Measurements from ENCODE around the gene PITPNM3.

Gene PITPNM3

GRCh38 chr17:6551356-6551755 lies 5.0 kb downstream of the PITPNM3 start:
- no peak for FAIRE-seq

DNA sequence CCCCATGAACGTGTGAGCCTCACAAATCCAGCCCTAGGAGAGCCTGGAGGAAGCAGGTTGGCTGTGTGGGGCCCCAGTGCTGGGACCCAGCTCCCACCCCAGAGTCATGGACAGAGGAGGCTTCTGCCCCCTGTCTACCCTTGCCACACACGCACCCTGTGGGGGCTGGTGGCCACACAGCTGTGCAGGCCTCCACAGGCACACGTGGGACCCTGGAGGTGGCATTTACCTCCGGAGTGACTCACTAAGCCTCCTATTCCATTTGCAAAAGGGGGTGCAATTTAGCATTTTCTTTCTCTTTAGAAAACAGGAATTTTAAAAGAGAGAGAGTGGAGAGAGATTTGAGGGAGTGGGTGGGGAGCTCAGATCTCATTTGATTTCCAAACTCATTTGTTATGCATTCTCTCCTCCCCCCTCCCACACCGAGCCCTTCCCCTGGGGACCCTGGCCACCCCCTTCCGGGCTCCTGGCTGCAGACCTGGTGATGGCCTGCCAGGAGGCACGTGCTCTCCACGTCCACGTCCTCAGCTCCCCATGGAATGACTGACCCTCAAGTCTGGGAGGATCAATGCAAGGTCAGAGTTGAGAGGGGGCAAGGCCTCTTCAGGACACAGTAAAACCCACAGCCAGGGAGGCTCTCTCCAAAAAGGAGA lies 6.8 kb downstream of the PITPNM3 start:
- no peak for FAIRE-seq

GRCh38 chr17:6548578-6549330 lies 7.6 kb downstream of the PITPNM3 start:
- FAIRE-seq, result no peak

GRCh38 chr17:6548034-6548433 lies 8.3 kb downstream of the PITPNM3 start:
- no peak for FAIRE-seq

DNA sequence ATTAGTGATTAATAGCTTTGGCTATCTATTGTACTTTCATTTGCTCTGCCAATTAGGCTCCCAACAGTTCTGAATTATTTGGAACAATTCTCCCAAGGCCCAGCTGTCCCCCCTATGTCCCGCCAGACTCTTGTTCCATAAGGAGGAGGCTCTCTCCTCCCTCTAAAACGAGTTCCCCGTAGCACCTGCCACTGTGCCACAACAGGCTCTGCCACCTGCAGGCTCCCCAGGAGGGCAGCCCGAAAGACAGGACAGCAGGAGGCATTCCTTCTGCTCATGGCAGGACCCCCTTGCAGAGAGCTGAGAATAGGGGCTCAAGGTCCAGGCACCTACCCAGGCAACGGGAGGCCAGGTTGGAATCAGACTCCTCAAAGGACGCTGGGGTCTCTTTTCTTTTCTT lies 9.0 kb downstream of the PITPNM3 start:
- FAIRE-seq, result no peak

DNA sequence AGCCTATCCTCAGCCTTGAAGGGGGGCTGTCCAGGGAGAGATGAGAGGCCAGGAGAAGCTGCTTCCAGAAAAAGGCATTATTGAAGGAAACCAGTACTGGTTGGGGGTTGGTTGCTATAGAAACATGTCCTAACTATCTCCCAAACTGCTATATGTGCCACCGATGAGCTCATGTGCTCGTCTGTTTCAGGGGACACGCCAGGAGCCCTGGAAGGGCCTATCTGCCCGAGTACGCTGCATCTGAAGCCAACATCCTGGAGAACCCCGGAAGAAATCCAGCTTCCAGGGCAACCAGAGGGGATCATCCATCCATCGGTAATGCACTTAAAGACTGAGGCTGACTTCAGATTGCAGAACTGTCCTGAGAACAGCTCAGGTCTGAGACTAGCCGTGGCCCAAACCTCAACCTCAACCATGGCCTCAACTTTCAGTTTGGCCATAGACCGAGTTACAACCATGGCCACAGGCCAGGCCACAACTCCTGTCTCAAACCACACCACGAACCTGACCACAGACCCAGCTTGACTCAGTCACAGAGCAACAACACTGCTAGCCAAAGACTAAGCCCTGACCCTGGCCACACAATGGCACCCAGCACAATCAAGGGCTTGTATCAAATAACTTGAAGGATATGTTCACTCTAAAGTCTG lies 10.2 kb downstream of the PITPNM3 start:
- FAIRE-seq, result no peak

- FAIRE-seq, result no peak
Observed at GRCh38 chr17:6545291-6545690, 11.1 kb downstream of the PITPNM3 start.

DNA sequence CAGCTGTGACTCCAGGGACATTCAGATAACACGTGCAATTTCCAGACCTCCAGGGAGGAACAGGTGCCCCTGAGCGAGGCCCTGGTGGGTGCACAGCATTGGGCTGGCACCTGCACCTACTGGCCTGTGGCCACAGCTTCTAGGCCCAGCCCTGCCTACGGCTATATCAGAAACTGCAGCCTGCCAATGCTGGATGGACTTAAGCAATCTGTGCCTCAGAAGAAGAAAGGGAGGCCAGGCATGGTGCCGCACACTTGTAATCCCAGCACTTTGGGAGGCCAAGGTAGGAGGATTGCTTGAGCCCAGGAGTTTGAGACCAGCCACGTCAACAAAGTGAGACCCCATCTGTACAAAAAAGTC lies 12.4 kb downstream of the PITPNM3 start:
- FAIRE-seq, result no peak

DNA sequence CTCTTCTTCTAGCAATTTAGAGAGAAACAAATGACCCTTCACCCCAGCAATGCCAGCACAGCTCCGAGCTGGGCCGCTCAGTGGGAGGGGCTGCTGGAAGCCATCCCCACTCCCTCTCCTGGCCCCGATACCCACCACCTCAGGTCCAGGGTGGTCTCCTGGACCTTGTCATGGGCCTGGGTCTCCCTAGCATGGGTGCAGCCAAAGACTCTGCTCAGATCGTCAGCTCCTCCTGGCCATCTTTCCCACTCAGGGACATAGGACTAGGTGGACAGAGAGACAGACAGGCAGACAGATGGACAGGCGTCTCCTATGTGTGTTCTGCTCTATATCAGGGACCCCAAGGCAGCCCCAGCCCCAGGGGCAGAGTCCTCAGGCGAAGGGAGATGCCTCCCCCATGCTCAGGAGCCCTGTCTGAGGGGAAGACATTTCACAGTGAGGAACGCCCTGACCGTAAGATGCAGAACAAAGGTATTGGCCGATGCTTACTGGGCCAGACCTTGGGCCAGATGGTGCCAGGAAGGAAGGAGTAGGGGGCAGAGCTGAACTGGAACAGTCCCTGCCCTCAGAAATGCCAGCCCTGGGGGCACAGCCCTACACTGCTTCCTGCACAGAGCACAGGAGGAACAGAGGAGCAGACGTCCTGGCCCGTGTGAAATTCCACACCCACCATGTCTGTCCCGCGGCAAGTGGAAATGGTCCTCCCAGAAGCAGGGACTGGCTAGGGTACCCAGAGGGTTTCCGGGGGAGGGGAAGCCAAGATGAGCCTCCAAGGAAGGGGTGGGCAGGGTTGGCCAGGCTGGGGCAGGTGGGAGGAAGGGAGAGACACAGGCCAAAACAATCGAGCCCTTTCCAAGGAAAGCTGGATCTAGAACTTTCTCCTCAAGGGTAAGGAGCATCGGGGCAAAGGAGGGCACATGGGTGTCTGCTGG lies 13.0 kb downstream of the PITPNM3 start:
- no peak for FAIRE-seq

- no peak for FAIRE-seq
Observed at GRCh38 chr17:6542577-6542976, 13.8 kb downstream of the PITPNM3 start.

DNA sequence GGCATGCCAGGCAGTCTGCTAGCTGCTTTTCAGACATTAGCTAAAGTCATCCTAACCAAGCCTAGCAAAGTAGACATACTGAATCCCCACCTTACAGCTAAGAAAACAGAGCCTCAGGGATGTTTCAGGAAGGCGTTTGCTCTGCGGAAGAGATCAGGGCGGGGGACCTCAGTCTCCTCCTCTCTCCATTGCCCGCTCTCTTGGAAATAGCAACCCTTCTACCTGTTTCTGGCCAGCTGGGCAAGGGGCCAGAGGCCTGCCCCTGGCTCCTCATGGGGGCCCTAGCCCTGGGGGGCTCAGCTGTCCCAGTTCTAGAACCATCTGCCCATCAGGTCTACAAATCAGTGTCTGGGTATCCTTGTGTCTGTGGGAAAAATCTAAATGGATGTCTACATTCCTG lies 14.5 kb downstream of the PITPNM3 start:
- no peak for FAIRE-seq

GRCh38 chr17:6539871-6540270 lies 16.5 kb downstream of the PITPNM3 start:
- FAIRE-seq, result no peak

DNA sequence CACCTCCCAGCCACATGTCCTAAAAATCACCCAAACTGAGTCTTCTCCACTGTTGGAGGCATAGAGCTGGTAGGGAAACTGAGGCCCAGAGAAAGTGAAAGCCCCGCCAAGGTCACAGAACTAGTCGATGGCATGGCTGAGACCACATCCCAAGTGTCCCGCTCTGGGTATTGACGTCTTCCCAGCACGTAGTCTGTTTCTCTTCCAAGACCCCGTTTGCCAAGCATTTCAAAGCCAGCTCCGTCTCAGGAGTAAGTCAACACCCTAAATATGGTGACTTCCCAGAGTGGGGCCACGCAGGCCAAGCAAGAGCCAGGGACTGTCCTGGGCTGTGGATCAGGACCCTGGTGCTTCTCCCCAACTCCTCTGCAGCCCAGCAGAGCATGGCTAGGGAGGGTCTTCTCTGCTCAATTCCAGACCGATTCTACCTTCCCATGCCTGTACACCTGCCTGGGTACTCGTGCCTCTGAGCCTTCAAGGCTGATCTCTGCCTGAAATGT lies 19.7 kb downstream of the PITPNM3 start:
- FAIRE-seq, result no peak

DNA sequence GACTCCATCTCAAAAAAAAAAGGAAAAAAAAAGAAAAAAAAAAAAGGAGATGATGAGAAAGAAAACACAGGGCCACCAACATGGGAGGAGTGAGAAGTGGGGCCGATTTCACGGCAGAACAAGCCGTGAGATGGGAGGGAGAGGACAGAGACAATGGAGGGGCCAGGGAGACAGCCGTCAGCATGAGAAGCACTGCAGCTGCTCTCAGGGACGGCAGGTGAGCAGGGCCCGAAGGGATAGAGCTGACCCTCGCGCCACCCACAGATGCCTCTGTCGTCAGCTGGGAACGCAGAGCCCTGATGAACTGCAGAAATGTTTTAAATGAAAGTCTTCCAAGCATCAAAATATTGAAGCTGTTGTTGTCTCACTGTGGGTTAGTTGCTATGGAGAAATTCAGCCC lies 20.3 kb downstream of the PITPNM3 start:
- no peak for FAIRE-seq

- FAIRE-seq, result no peak
Observed at GRCh38 chr17:6534846-6535514, 21.4 kb downstream of the PITPNM3 start.

GRCh38 chr17:6532441-6532885 lies 23.9 kb downstream of the PITPNM3 start:
- FAIRE-seq, result no peak

- no peak for FAIRE-seq
Observed at GRCh38 chr17:6531575-6531974, 24.8 kb downstream of the PITPNM3 start.

DNA sequence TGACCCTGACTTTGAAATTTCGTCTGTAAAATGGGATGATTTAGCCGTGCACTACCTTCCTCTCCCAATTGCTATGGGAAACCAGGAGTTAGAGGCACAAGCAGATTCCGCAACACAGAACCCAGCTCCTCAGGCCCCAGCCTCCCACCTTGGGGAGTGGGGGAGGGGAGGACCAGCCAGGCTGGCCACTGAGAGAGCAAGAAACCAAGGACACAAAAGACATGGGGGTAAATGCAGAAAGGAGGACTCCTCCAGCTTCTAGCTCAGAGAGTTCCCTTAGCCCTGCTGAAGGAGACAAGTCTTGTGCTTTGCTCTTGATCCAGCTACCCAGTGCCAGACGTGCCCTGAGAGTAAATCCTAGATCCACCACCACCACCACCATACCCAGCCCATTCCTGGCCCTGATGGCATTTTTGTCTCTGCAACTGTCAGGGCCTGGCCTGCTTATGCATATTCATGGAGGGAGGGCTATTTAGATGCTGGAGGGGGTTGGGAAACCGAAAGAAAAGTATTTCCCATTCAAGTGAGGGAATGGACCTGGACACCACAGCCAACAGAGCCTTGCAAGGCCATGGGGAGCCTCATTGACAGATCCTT lies 25.9 kb downstream of the PITPNM3 start:
- no peak for FAIRE-seq

DNA sequence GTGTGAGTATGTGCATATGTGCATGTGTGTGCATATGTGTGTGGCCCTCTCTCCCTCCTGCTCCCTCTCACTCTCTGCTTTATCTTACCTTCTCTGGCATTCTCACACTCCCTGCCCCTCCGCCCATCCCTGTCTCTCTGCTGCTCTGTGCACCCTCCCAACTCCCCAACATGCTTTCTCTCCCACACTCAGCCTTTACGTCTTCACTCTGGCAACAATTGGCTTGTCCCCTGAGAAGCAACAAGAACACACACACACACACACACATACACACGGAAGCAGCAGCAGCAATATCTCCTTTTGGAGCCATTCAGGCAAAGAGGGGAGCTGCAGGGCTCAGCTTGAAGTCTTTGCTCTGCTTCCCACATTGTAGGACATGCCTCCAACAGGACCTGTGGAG lies 27.8 kb downstream of the PITPNM3 start:
- no peak for FAIRE-seq

DNA sequence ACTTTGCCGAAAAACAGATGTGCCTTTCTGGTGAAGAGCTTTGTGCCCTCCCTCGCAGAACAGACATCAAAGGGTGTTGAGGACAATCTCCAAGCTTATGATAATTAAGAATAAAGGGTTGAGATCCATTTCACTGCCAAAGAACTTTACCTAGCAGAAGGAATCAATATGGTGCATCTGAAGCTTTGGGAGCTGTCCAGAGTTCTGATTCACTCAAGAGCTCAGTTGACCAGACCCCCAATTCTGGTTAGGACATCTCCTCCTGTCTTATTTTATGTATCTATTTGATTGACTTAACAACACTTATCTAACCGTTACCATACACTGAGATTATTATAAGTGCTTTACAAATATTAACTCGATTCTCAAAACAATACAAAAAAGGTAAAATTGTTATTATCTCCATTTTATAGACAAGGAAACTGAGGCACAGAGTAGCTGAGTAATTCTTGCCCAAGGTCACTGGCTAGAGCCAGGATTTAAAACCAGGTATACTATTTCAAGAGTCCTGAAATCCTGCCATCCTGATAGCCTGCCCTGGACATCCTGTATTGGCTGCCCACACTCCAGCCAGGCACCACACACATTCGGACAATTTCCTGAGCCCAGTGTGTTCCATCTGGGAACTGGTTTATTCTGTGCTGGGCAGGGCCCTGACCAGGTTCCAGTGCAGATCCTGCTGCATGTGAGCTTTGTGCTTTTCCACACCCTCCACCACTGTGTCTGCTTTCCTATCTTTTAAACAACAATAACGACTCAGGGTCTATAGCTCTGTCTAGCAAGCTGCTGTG lies 29.8 kb downstream of the PITPNM3 start:
- no peak for FAIRE-seq

DNA sequence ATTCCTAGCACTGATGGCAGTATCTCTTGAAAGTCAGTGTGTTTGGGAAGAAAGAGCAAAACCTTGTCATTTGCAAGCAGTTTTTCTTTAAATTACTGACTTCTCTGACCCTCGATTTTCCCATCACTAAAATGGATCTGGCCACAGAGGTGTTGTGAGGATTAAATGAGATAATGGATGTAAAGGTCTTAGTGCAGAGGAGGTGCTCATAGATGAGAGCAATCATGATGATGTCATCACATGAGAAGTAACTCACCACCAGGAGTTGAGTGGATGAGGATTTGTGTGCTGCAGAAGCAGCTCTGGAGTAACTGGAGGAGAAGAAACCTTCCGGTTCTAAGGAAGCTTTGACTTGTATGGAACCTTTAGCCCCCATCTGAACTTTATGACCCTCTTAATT lies 30.6 kb downstream of the PITPNM3 start:
- FAIRE-seq, result no peak
